ENCODE results near the gene CAVIN3.

CAVIN3 gene

DNA sequence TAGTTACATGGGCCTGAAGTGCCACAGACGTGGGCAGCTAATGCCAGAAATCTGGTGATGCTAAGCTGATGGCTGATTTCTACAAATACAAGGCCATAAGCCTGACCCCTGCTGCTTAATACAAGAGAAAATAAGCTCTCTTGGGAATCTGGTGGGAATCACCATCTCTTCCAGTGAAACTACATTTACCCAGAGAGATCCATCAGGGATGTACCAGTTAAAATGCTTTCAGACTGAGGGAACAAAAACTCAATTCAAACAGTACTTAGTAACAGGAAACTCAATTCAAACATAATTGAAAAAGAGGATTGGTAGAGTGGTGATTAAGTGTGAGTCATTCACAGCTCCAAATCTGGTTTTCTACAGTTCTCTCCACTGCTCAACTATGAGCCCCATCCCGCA is 1.7 kb upstream of the CAVIN3 start:
- no peak for TF ChIP-seq EP300 (IDR thresholded peaks at IDR 0.05; ENCODE audit: borderline replicate concordance)
- TF ChIP-seq TAF1 (IDR thresholded peaks at IDR 0.05; ENCODE audit: low read depth): no peak
- TF ChIP-seq FOXM1 (IDR thresholded peaks at IDR 0.05; ENCODE audit: borderline replicate concordance, low read depth): no peak
- no peak for TF ChIP-seq CREB1 (IDR thresholded peaks at IDR 0.05; ENCODE audit: low read depth)
- no peak for TF ChIP-seq YY1 (IDR thresholded peaks at IDR 0.05; ENCODE audit: low read depth)
- no peak for TF ChIP-seq CEBPB (IDR thresholded peaks at IDR 0.05)
- no peak for TF ChIP-seq TEAD4 (IDR thresholded peaks at IDR 0.05)
- no peak for TF ChIP-seq TCF12 (IDR thresholded peaks at IDR 0.05; ENCODE audit: low read depth)
- no peak for TF ChIP-seq NFIC (IDR thresholded peaks at IDR 0.05)
- TF ChIP-seq, protein P1, sequence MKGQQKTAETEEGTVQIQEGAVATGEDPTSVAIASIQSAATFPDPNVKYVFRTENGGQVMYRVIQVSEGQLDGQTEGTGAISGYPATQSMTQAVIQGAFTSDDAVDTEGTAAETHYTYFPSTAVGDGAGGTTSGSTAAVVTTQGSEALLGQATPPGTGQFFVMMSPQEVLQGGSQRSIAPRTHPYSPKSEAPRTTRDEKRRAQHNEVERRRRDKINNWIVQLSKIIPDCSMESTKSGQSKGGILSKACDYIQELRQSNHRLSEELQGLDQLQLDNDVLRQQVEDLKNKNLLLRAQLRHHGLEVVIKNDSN (IDR thresholded peaks at IDR 0.05): no peak

DNA sequence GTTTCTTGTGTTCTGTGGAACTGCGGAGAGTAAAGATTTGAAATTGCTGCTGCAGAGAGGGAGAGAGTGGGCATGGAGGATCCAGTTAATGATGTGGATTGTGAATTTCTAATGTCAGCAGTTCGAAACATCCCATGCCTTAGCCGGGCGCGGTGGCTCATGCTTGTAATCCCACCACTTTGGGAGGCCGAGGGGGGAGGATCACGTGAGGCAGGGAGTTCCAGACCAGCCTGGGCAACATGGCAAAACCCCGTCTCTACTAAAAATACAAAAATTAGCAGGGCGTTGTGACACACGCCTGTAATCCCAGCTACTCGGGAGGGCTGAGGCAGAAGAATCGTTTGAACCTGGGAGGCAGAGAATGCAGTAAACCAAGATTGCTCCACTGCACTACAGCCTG is 1.1 kb upstream of the CAVIN3 start:
- TF ChIP-seq ZBTB7A (IDR thresholded peaks at IDR 0.05; ENCODE audit: low read depth) (no peak), RAD21 (IDR thresholded peaks at IDR 0.05; ENCODE audit: low read depth) (no peak), TAF1 (IDR thresholded peaks at IDR 0.05; ENCODE audit: low read depth) (no peak), CREB1 (IDR thresholded peaks at IDR 0.05; ENCODE audit: low read depth) (no peak), CEBPB (IDR thresholded peaks at IDR 0.05) (no peak), YY1 (IDR thresholded peaks at IDR 0.05; ENCODE audit: low read depth) (no peak), EGR1 (IDR thresholded peaks at IDR 0.05) (no peak), TEAD4 (IDR thresholded peaks at IDR 0.05) (no peak), NFIC (IDR thresholded peaks at IDR 0.05) (no peak)
- TF ChIP-seq, protein P2, sequence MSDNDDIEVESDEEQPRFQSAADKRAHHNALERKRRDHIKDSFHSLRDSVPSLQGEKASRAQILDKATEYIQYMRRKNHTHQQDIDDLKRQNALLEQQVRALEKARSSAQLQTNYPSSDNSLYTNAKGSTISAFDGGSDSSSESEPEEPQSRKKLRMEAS (IDR thresholded peaks at IDR 0.05): no peak

DNA sequence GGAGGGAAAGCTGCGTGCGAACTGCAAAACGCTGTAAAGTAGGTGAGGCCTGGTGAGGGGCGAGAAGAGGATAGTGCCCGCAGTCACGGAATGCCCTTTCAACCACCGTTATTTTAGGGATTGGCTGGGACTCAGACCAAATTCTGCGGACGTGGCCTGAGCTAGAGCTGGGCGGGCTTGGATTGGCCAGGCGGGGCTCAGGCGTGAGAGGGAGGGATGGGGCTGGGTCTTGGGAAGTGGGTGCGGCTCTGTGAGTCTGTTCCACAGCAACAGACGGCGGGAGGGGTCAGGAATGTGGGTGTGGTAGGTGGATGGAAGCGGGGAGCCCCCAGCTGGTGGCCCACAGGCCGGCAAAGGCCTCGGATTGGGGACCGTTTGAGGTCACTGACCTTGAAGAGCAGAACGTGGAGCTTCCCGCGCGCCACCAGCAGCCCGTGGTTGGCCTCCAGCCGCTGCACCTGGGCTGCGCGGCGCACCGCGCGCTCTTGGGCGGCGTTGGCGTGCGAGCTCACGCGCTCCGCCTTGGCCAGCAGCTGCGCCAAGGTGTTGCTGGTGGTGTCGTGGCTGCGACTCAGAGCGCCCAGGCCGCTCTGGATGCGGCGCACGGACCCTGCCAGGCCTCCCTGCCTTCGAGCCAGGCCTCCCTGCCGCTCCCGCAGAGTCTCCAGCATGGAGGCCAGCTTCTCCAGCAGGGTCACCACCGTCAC is 444 bp downstream of the CAVIN3 start:
- TF ChIP-seq TEAD4 (IDR thresholded peaks at IDR 0.05): peak; percentile 42; the same call in 1 of the 2 replicates
- TF ChIP-seq, protein P2 (IDR thresholded peaks at IDR 0.05): peak; percentile 71
- no peak for TF ChIP-seq RAD21 (IDR thresholded peaks at IDR 0.05; ENCODE audit: low read depth)

DNA sequence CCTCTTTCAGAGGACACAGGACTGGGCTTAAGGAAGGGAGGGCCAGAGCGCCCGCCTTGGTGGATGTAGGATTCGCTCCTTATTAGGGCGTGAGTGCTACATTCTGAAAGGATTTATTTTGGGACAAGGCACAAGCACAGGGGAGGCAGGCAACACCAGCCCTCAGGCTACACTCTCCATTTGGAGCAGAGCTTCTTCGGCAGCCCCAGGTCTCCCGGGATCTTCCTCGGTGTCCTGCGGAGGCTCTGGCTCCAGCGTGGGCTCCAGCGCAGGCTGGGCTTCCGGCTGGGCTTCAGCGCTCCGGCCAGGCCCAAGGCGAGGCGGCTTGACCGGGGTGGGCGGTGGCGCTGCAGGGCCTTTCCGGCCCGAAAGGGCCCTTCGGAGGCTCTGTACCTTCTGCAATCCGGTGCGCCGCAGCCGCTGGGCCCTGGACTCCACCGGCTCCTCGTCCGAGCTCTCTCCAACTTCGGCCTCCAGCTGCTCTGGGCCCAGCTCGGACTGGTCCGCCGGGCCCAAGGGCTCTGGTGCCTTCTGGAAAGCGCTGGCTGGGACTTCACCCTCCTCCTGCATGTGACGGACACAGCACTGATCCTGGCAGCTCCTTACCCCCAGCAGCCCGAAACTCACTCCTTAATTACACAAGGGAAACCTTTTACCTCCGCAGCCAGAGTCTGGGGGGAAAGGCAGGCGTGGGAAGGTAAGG is 1.1 kb downstream of the CAVIN3 start:
- TF ChIP-seq, protein P1 (IDR thresholded peaks at IDR 0.05): no peak
- TF ChIP-seq CEBPB (IDR thresholded peaks at IDR 0.05) (no peak), NFIC (IDR thresholded peaks at IDR 0.05) (no peak), TEAD4 (IDR thresholded peaks at IDR 0.05) (no peak), EP300 (IDR thresholded peaks at IDR 0.05; ENCODE audit: borderline replicate concordance) (no peak), FOXM1 (IDR thresholded peaks at IDR 0.05; ENCODE audit: borderline replicate concordance, low read depth) (no peak), TCF12 (IDR thresholded peaks at IDR 0.05; ENCODE audit: low read depth) (no peak)
- TF ChIP-seq, protein P3, sequence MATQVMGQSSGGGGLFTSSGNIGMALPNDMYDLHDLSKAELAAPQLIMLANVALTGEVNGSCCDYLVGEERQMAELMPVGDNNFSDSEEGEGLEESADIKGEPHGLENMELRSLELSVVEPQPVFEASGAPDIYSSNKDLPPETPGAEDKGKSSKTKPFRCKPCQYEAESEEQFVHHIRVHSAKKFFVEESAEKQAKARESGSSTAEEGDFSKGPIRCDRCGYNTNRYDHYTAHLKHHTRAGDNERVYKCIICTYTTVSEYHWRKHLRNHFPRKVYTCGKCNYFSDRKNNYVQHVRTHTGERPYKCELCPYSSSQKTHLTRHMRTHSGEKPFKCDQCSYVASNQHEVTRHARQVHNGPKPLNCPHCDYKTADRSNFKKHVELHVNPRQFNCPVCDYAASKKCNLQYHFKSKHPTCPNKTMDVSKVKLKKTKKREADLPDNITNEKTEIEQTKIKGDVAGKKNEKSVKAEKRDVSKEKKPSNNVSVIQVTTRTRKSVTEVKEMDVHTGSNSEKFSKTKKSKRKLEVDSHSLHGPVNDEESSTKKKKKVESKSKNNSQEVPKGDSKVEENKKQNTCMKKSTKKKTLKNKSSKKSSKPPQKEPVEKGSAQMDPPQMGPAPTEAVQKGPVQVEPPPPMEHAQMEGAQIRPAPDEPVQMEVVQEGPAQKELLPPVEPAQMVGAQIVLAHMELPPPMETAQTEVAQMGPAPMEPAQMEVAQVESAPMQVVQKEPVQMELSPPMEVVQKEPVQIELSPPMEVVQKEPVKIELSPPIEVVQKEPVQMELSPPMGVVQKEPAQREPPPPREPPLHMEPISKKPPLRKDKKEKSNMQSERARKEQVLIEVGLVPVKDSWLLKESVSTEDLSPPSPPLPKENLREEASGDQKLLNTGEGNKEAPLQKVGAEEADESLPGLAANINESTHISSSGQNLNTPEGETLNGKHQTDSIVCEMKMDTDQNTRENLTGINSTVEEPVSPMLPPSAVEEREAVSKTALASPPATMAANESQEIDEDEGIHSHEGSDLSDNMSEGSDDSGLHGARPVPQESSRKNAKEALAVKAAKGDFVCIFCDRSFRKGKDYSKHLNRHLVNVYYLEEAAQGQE (IDR thresholded peaks at IDR 0.05; ENCODE audit: low read depth): no peak

DNA sequence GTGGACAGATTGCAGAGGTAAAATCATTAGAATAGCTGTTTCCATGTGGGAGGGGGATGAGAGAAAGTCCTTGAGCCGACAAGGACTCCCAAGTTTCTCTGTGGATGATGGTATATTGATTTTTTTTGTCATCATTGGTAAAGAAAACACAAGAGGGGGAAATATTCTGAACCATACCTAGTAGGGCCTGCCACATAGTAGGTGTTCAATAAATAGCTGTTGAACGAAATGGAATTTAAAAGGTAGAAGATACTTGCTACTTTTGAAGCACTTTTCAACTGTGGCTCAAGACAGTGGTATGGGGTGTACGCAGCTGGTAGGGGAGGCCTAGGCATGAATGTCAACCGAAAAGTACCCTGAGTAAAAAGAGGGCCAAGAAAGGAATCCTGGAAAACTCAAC is 2.1 kb downstream of the CAVIN3 start:
- no peak for TF ChIP-seq ZBTB7A (IDR thresholded peaks at IDR 0.05; ENCODE audit: low read depth)
- TF ChIP-seq, protein P3 (IDR thresholded peaks at IDR 0.05; ENCODE audit: low read depth): no peak
- no peak for TF ChIP-seq FOXM1 (IDR thresholded peaks at IDR 0.05; ENCODE audit: borderline replicate concordance, low read depth)
- no peak for TF ChIP-seq NFIC (IDR thresholded peaks at IDR 0.05)
- no peak for TF ChIP-seq TAF1 (IDR thresholded peaks at IDR 0.05; ENCODE audit: low read depth)

DNA sequence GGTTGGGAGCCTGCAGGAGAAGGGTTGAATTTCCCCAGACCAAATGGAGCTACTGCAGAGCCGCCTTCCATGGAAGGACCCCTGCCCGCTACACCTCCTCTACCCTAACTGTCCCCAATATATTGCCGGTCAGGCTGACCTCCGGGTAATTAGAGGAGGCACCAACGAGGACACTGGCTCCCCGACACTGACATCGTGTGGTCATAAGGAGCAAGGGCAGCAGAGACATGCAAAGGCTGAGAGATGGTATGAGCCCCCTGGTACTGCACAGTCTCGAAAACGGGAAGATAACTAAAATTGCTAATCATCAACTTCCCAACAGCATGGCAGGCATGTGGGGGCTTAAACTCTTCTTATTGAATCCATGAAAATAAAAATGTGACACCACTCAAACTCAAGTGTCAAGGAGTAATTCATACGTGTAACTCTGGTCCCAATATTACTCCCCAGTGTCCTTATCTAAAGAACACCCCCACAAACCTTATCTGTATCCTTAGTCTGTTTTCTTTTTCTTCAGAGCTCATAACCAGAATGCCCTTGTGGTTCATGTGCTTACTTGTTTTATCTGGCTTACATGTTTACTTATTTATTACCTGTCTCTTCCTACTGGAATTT is 4.4 kb downstream of the CAVIN3 start:
- no peak for TF ChIP-seq TEAD4 (IDR thresholded peaks at IDR 0.05)
- TF ChIP-seq YY1 (IDR thresholded peaks at IDR 0.05; ENCODE audit: low read depth): no peak
- peak; percentile 86 for TF ChIP-seq RAD21 (IDR thresholded peaks at IDR 0.05; ENCODE audit: low read depth)

Measured in Ishikawa (cell line).